Common myeloid progenitor, CD34-positive (primary cell): ENCODE measurements around the gene ZNF79.

Source experiments
- CTCF ChIA-PET: fragments of 350-600 bp; sonication (Branson Sonifier 250); formaldehyde crosslinking; loops from one replicate; lab custom pipeline; 2021; ENCODE audit warnings: antibody characterized with exemption; lab: Charles Lee
- POLR2A ChIA-PET: fragments of 350-600 bp; sonication (Branson Sonifier 250); formaldehyde crosslinking; loops from one replicate; lab custom pipeline; 2021; ENCODE audit warnings: antibody characterized with exemption; lab: Charles Lee
- DNase-seq, 3 donors: peaks; one replicate each; pipeline versions ENCODE4 v3.0.0 to v3.0.0-alpha.2; 2013
- H3K27ac ChIP-seq, 2 experiments: 1 replicate in 1 of 2; 2 replicates in 1 of 2; pipeline ENCODE4 v1.7.0; 2013; ENCODE audit warnings: inconsistent platforms in 2 of 2, low read length in 2 of 2, mild to moderate bottlenecking in 2 of 2, low read depth in 1 of 2, moderate library complexity in 1 of 2; ENCODE audit not compliant: severe bottlenecking in 2 of 2, insufficient read depth in 1 of 2, poor library complexity in 1 of 2
- H3K27me3 ChIP-seq, 5 experiments: replicated peaks in 2 of 5; 1 replicate in 3 of 5; 2 replicates in 2 of 5; pipeline versions ENCODE4 v1.6.1 to v1.7.0; 2013; ENCODE audit warnings: low read length in 4 of 5, mild to moderate bottlenecking in 2 of 5, moderate library complexity in 2 of 5, inconsistent platforms in 1 of 5; ENCODE audit not compliant: insufficient read depth in 5 of 5, control insufficient read depth in 4 of 5
- H3K36me3 ChIP-seq, 4 experiments: 1 replicate in 2 of 4; 2 replicates in 2 of 4; pipeline versions ENCODE4 v1.6.1 to v1.7.0; 2013; ENCODE audit warnings: low read length in 3 of 4, control low read depth in 1 of 4, mild to moderate bottlenecking in 1 of 4; ENCODE audit not compliant: control insufficient read depth in 4 of 4, insufficient read depth in 4 of 4
- H3K4me1 ChIP-seq, 4 experiments: 1 replicate in 3 of 4; 2 replicates in 1 of 4; pipeline versions ENCODE4 v1.6.1 to v1.7.1; 2013; ENCODE audit warnings: low read length in 3 of 4, mild to moderate bottlenecking in 3 of 4, control low read depth in 1 of 4, inconsistent platforms in 1 of 4, moderate library complexity in 1 of 4; ENCODE audit not compliant: control insufficient read depth in 4 of 4, insufficient read depth in 4 of 4; ENCODE audit errors: control extremely low read depth in 1 of 4
- H3K4me3 ChIP-seq, 7 experiments: 1 replicate in 4 of 7; 2 replicates in 3 of 7; pipeline versions ENCODE4 v1.5.1 to v1.7.0; 2013; ENCODE audit warnings: mild to moderate bottlenecking in 7 of 7, low read length in 6 of 7, moderate library complexity in 6 of 7, inconsistent platforms in 2 of 7, low read depth in 2 of 7, control low read depth in 1 of 7; ENCODE audit not compliant: insufficient read depth in 4 of 7, control insufficient read depth in 1 of 7; ENCODE audit errors: extremely low read depth in 1 of 7
- H3K9me3 ChIP-seq, 5 experiments: 1 replicate in 4 of 5; 2 replicates in 1 of 5; pipeline versions ENCODE4 v1.6.1 to v1.7.1; 2013; ENCODE audit warnings: low read length in 4 of 5, mild to moderate bottlenecking in 2 of 5, inconsistent platforms in 1 of 5, low read depth in 1 of 5, moderate library complexity in 1 of 5; ENCODE audit not compliant: control insufficient read depth in 4 of 5, insufficient read depth in 2 of 5; ENCODE audit errors: control extremely low read depth in 1 of 5
- WGBS: methylation state at CpG from one replicate; pipeline ENCODE4 v1.1.5; 2013; ENCODE audit not compliant: insufficient coverage; 5-methylcytosine and 5-hydroxymethylcytosine counted together

Gene ZNF79

GRCh38 chr9:127490535-127491230 is 66.5 kb downstream of the ZNF79 start:
- Histone ChIP-seq H3K27me3 (no peaks in the 10 kb centered on the region), H3K4me3 (no peak overlapping the region), H3K9me3 (no peaks in the 10 kb centered on the region), H3K27ac (no peak overlapping the region), H3K36me3 (peaks cover 0 to 76% (median 52%) of the 10 kb centered on the region in 4 experiments), H3K4me1 (no peaks in the 10 kb centered on the region)
- ChIA-PET POLR2A (no interaction called here), CTCF (interaction anchor here (0.6 to 1.4 kb wide), 6 partner anchors 11 to 97 kb away, joined by 3 to 6 read pairs (median 4); no protein-coding TSS in a partner anchor)
- DNase-seq, result no peak
- WGBS, result 92% methylated on average over 7 of the region's 9 CpGs

GRCh38 chr9:127491516-127491915 is 67.3 kb downstream of the ZNF79 start:
- Histone ChIP-seq H3K36me3 (peaks cover 0 to 76% (median 50%) of the 10 kb centered on the region in 4 experiments), H3K4me1 (no peaks in the 10 kb centered on the region), H3K4me3 (no peak overlapping the region), H3K27ac (no peak overlapping the region), H3K9me3 (no peaks in the 10 kb centered on the region), H3K27me3 (no peaks in the 10 kb centered on the region)
- DNase-seq, result no peak
- 99% methylated on average over 9 of the region's 10 CpGs for WGBS
- ChIA-PET POLR2A (no interaction called here), CTCF (interaction anchor here (0.6 to 0.9 kb wide), 2 partner anchors 12 to 19 kb away, joined by 3 read pairs; no protein-coding TSS in a partner anchor)

DNA sequence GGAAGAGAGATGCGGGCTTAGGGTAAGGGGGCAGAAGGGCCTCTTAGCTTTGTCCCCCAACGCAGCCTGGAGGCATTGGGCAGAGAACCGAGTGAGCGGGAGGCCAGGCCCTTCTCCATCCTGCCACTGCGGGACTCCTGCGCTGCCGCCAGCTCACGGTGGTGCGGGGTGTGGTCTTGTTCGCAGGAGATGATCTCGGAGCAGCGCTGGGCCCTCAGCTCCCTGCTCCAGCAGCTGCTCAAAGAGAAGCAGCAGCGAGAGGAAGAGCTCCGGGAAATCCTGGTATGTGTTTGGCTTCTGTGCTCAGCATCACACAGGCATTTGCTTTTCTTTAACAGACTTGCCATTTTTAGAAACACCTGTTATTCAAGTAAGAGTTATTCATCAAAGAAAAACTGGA is 68.4 kb downstream of the ZNF79 start:
- peaks cover 0 to 78% (median 53%) of the 10 kb centered on the region in 4 experiments for H3K36me3 ChIP-seq

GRCh38 chr9:127493592-127494303 is 69.6 kb downstream of the ZNF79 start:
- ChIA-PET POLR2A (no interaction called here), CTCF (interaction anchor here (0.8 to 1.6 kb wide), 3 partner anchors 10 to 85 kb away, joined by 3 read pairs; no protein-coding TSS in a partner anchor)
- H3K4me3 ChIP-seq, result no peak overlapping the region
- peaks cover 0 to 79% (median 55%) of the 10 kb centered on the region in 4 experiments for H3K36me3 ChIP-seq
- H3K27me3 ChIP-seq, result no peaks in the 10 kb centered on the region
- 96% methylated on average over 22 of the region's 22 CpGs for whole genome bisulfite sequencing
- no peaks in the 10 kb centered on the region for H3K9me3 ChIP-seq
- H3K4me1 ChIP-seq, result no peaks in the 10 kb centered on the region
- DNase-seq, result no peak
- no peak overlapping the region for H3K27ac ChIP-seq

More for the DNA sequence above, 68.4 kb downstream of the ZNF79 start:
- ChIA-PET POLR2A (no interaction called here), CTCF (interaction anchor here (0.8 to 1.6 kb wide), 2 partner anchors 11 to 15 kb away, joined by 3 read pairs; no protein-coding TSS in a partner anchor)
- H3K27ac ChIP-seq, result no peak overlapping the region
- no peaks in the 10 kb centered on the region for H3K27me3 ChIP-seq
- H3K4me3 ChIP-seq, result no peak overlapping the region
- no peaks in the 10 kb centered on the region for H3K9me3 ChIP-seq
- DNase-seq, result no peak
- 97% methylated on average over 12 of the region's 14 CpGs for WGBS
- no peaks in the 10 kb centered on the region for H3K4me1 ChIP-seq

GRCh38 chr9:127494304-127494702 is 70.1 kb downstream of the ZNF79 start:
- 100% methylated on average over 9 of the region's 9 CpGs for WGBS
- no peaks in the 10 kb centered on the region for H3K4me1 ChIP-seq
- H3K27ac ChIP-seq, result no peak overlapping the region
- ChIA-PET POLR2A (no interaction called here), CTCF (interaction anchor here (1.0 to 1.6 kb wide), 3 partner anchors 14 to 427 kb away, joined by 3 read pairs; no protein-coding TSS in a partner anchor)
- no peaks in the 10 kb centered on the region for H3K9me3 ChIP-seq
- no peak for DNase-seq
- peaks cover 0 to 74% (median 52%) of the 10 kb centered on the region in 4 experiments for H3K36me3 ChIP-seq
- no peaks in the 10 kb centered on the region for H3K27me3 ChIP-seq
- H3K4me3 ChIP-seq, result no peak overlapping the region
